Endometrial microvascular endothelial cells (primary cell): ENCODE measurements around the gene AUTS2. TPM values are rescaled to one million over a fixed set of nuclear protein-coding genes. Genes with fewer than 3 reads are reported as not detected.
"Not testable (repeated sequence)": the region's sequence is repeated elsewhere in the genome, so short reads cannot be mapped to it uniquely, and the experiment has no call there.

Experiments
- in situ Hi-C: cut with HindIII; loops from 2 replicates; pipeline ENCODE4 v1.10.0; 2017; ENCODE audit warnings: low sequenced_read_pairs, low pct_unique_long_range_greater_than_20kb; ENCODE audit errors: inconsistent ontology term
- total RNA-seq: library from RNA; depleted of rRNA; stranded (reverse); fragments of >200 nt; gene quantifications from one replicate; pipeline ENCODE4 v1.2.3, GENCODE V29; 2015; ENCODE audit errors: inconsistent ontology term

AUTS2 gene
- total RNA-seq, 1 donor from 2014 or later, result 0.09 TPM

- in situ Hi-C loops, result no loop called here
Observed at GRCh38 chr7:70588191-70588921, 990.1 kb downstream of the AUTS2 start.

- in situ Hi-C loops, result no loop called here
Observed at GRCh38 chr7:70589010-70589409, 990.7 kb downstream of the AUTS2 start.

- in situ Hi-C loops, result no loop called here
Observed at GRCh38 chr7:70589590-70589989, 991.3 kb downstream of the AUTS2 start.

- in situ Hi-C loops, result no loop called here
Observed at GRCh38 chr7:70590126-70590854, 992.0 kb downstream of the AUTS2 start.

GRCh38 chr7:70591643-70592042 lies 993.4 kb downstream of the AUTS2 start:
- in situ Hi-C loops, result no loop called here

GRCh38 chr7:70592171-70592570 lies 993.9 kb downstream of the AUTS2 start:
- in situ Hi-C loops, result no loop called here

GRCh38 chr7:70594170-70594569 lies 995.9 kb downstream of the AUTS2 start:
- in situ Hi-C loops, result no loop called here

GRCh38 chr7:70594885-70595284 lies 996.6 kb downstream of the AUTS2 start:
- in situ Hi-C loops, result not testable (repeated sequence)

- in situ Hi-C loops, result no loop called here
Observed at GRCh38 chr7:70595370-70595754, 997.1 kb downstream of the AUTS2 start.

- in situ Hi-C loops, result no loop called here
Observed at GRCh38 chr7:70595755-70596597, 997.7 kb downstream of the AUTS2 start.

- in situ Hi-C loops, result no loop called here
Observed at GRCh38 chr7:70596598-70596913, 998.3 kb downstream of the AUTS2 start.

- in situ Hi-C loops, result no loop called here
Observed at GRCh38 chr7:70597066-70597465, 998.8 kb downstream of the AUTS2 start.

GRCh38 chr7:70598976-70599375 lies 1000.7 kb downstream of the AUTS2 start:
- in situ Hi-C loops, result no loop called here

- in situ Hi-C loops, result no loop called here
Observed at GRCh38 chr7:70599446-70600190, 1001.3 kb downstream of the AUTS2 start.

GRCh38 chr7:70600993-70601392 lies 1002.7 kb downstream of the AUTS2 start:
- in situ Hi-C loops, result no loop called here

- in situ Hi-C loops, result no loop called here
Observed at GRCh38 chr7:70602117-70602516, 1003.8 kb downstream of the AUTS2 start.

GRCh38 chr7:70607281-70607680 lies 1009.0 kb downstream of the AUTS2 start:
- in situ Hi-C loops, result no loop called here

- in situ Hi-C loops, result no loop called here
Observed at GRCh38 chr7:70607759-70608158, 1009.5 kb downstream of the AUTS2 start.

GRCh38 chr7:70608229-70608628 lies 1010.0 kb downstream of the AUTS2 start:
- in situ Hi-C loops, result no loop called here
